ENCODE data around the gene TTC19.

DNA sequence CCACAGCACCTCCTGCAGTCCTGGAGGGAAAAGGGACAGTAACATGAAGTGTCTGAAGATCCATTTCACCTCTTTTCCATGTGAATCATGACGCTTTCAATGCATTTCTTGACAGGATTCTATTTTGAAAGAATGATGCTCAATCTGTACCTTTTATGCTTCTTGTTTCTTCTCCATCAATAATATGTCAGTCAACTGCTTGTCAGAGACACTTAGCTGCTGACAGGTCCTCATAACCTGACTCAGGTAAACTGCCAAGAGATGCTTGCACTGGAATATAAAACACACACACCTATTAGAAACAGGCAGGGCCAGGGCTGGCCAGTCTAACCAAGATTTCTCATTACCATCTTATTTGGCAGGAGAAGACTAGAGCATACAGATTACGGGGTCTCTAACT, 21.7 kb upstream of the TTC19 start:
- TF ChIP-seq CTCF (IDR thresholded peaks at IDR 0.05; ENCODE audit: control extremely low read depth in 1 of 3, insufficient read depth in 1 of 3, low read depth in 1 of 3, low read length in 3 of 3) (no peak), POLR2A (IDR thresholded peaks at IDR 0.05; ENCODE audit: control extremely low read depth in 1 of 2, low read depth in 2 of 2, low read length in 2 of 2) (no peak), TEAD4 (IDR thresholded peaks at IDR 0.05; ENCODE audit: low read depth, low read length) (no peak)

Data from H1 (cell line).